PC-9 (cell line): ENCODE results near the gene ELMO1.

Experiments
- CTCF ChIP-seq: fragments of 200-600 bp; sonication (generic); conservative IDR thresholded peaks from 2 replicates; pipeline ENCODE4 v1.6.1; 2017; ENCODE audit warnings: mixed run types, antibody characterized with exemption, mild to moderate bottlenecking, moderate library complexity
- EZH2 ChIP-seq: fragments of 200-600 bp; sonication (generic); IDR thresholded peaks from 2 replicates; pipeline ENCODE4 v1.8.0; 2017; ENCODE audit warnings: antibody characterized with exemption, low read depth

DNA sequence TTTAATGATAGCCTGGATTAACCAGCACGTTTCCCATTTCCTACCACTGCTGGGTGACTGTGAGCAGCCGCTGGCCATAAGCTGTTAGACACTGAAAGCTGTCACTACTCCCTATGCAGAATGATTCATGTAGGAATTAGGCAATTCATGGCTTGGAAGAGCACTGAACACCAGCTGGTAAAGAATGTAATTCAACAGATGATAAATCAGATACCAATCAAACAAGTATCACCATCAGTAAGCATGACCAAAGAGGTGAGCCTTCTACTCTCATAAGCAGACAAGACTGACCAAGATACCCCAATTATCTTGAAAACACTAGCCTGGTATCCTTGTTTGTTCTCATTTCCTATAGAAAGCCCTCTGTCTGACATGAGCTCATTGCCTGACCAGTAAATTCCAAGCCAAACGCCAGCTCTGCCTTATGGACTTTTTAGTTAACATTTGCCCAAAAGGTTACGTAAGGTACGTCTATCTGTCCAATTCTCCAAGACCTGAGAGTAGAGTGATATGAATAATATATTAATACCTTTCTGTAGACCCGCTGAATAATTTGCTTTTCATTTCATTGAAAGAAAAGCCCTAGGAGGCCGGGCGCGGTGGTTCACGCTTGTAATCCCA lies 127.7 kb downstream of the ELMO1 start:
- TF ChIP-seq CTCF (no peak), EZH2 (no peak)
